Neural progenitor cell (in vitro differentiated cells): ENCODE results near the gene TTC3. TPM values are rescaled to one million over a fixed set of nuclear protein-coding genes. Genes with fewer than 3 reads are reported as not detected.

Source experiments
- DNase-seq: peaks from one replicate; pipeline ENCODE4 v3.0.0-alpha.2; 2016; ENCODE audit warnings: low spot score
- H2AFZ ChIP-seq: fragments of 200-600 bp; sonication (generic); replicated peaks from 2 replicates; pipeline ENCODE4 v1.6.1; 2016; ENCODE audit warnings: antibody characterized with exemption
- H3F3A ChIP-seq: fragments of 200-600 bp; sonication (generic); 2 replicates; pipeline ENCODE4 v1.6.1; 2016; ENCODE audit warnings: antibody characterized with exemption, low read depth
- H3K27ac ChIP-seq: fragments of 200-600 bp; sonication (generic); 2 replicates; pipeline ENCODE4 v1.5.1; 2016; ENCODE audit warnings: mild to moderate bottlenecking
- H3K27me3 ChIP-seq: fragments of 200-600 bp; sonication (generic); 2 replicates; pipeline ENCODE4 v1.6.1; 2016; ENCODE audit warnings: mild to moderate bottlenecking, moderate library complexity
- H3K36me3 ChIP-seq: fragments of 200-600 bp; sonication (generic); 2 replicates; pipeline ENCODE4 v1.5.1; 2016
- H3K4me1 ChIP-seq: fragments of 200-600 bp; sonication (generic); 2 replicates; pipeline ENCODE4 v1.6.1; 2016; ENCODE audit warnings: mixed run types
- H3K4me2 ChIP-seq: fragments of 200-600 bp; sonication (generic); 2 replicates; pipeline ENCODE4 v1.6.1; 2016
- H3K4me3 ChIP-seq: fragments of 200-600 bp; sonication (generic); 2 replicates; pipeline ENCODE4 v1.5.1; 2016
- H3K79me2 ChIP-seq: fragments of 200-600 bp; sonication (generic); 2 replicates; pipeline ENCODE4 v1.6.1; 2016; ENCODE audit warnings: low read depth
- H3K9ac ChIP-seq: fragments of 200-600 bp; sonication (generic); 2 replicates; pipeline ENCODE4 v1.6.1; 2016
- H3K9me3 ChIP-seq: fragments of 200-600 bp; sonication (generic); 2 replicates; pipeline ENCODE4 v1.5.1; 2016; ENCODE audit warnings: low read depth
- H4K20me1 ChIP-seq: fragments of 200-600 bp; sonication (generic); 2 replicates; pipeline ENCODE4 v1.6.1; 2016; ENCODE audit warnings: low read depth
- H3K27ac Mint-ChIP-seq: 3 replicates; pipeline ENCODE4 v1.8.0; 2021; ENCODE audit warnings: mixed read lengths
- H3K27me3 Mint-ChIP-seq: 2 replicates; pipeline ENCODE4 v1.8.0; 2022; ENCODE audit warnings: low read depth, mild to moderate bottlenecking, inconsistent platforms, moderate library complexity, mixed read lengths; ENCODE audit not compliant: insufficient read depth
- H3K36me3 Mint-ChIP-seq: 3 replicates; pipeline ENCODE4 v1.8.0; 2021; ENCODE audit warnings: mixed read lengths
- H3K4me1 Mint-ChIP-seq: 3 replicates; pipeline ENCODE4 v1.8.0; 2021; ENCODE audit warnings: mixed read lengths
- H3K4me3 Mint-ChIP-seq: 3 replicates; pipeline ENCODE4 v1.8.0; 2021; ENCODE audit warnings: mild to moderate bottlenecking, moderate library complexity, mixed read lengths
- H3K9me3 Mint-ChIP-seq: 3 replicates; pipeline ENCODE4 v1.8.0; 2020; ENCODE audit warnings: mixed read lengths
- CTCF ChIP-seq: fragments of 200-600 bp; sonication (generic); IDR thresholded peaks from 2 replicates; pipeline ENCODE4 v1.5.1; 2017; ENCODE audit warnings: antibody characterized with exemption, mild to moderate bottlenecking
- EZH2 ChIP-seq: fragments of 200-600 bp; sonication (generic); IDR thresholded peaks from 2 replicates; pipeline ENCODE4 v1.6.1; 2017; ENCODE audit warnings: antibody characterized with exemption, mild to moderate bottlenecking, moderate library complexity
- EZH2phosphoT487 ChIP-seq: fragments of 200-600 bp; sonication (generic); IDR thresholded peaks from 2 replicates; pipeline ENCODE4 v1.6.1; 2017; ENCODE audit warnings: antibody characterized with exemption
- total RNA-seq: library from RNA; depleted of rRNA; stranded (reverse); fragments of >200 nt; gene quantifications from 2 replicates; pipeline ENCODE4 v1.2.3, GENCODE V29; 2015; ENCODE audit warnings: low replicate concordance

The TTC3 gene
- total RNA-seq, 1 donor from 2014 or later = 135 TPM

DNA sequence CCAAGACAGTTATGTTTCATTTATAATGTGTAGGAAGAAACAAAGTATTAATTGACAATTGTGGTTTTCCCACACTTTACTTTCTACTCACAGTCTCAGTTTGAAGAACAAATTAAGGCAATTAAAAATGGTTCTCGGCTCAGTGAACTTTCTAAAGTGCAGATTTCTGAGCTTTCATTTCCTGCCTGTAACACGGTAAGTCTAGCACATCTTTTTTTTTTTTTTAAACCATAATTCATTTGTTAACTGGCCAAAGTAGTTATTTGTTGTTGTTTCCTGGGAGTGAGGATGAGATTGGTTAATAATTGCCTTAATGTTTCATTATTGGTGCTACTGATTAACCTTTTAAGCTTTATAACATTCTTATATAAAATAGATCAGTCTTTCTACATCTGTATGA lies 119.0 kb downstream of the TTC3 start:
- no peaks in the 10 kb centered on the region for H3F3A ChIP-seq
- no peak overlapping the region for H3K4me3 ChIP-seq

GRCh38 chr21:37193006-37193405 lies 120.0 kb downstream of the TTC3 start:
- no peaks in the 10 kb centered on the region for H3K79me2 ChIP-seq
- Mint-ChIP-seq H3K27ac (no peak overlapping the region), H3K36me3 (peaks cover 49% of the 10 kb centered on the region)

More for the DNA sequence above, 119.0 kb downstream of the TTC3 start:
- Mint-ChIP-seq H3K4me1 (peaks cover 7% of the 10 kb centered on the region), H3K4me3 (no peak overlapping the region), H3K36me3 (peaks cover 47% of the 10 kb centered on the region), H3K27me3 (no peaks in the 10 kb centered on the region), H3K27ac (no peak overlapping the region), H3K9me3 (no peaks in the 10 kb centered on the region)
- H3K4me2 ChIP-seq = no peak overlapping the region
- peaks cover 10% of the 10 kb centered on the region for H3K36me3 ChIP-seq
- TF ChIP-seq EZH2 (no peak), CTCF (no peak), EZH2phosphoT487 (no peak)
- H3K27me3 ChIP-seq = no peaks in the 10 kb centered on the region
- H3K9me3 ChIP-seq = no peaks in the 10 kb centered on the region
- peaks cover 7% of the 10 kb centered on the region for H4K20me1 ChIP-seq
- H3K27ac ChIP-seq = no peak overlapping the region
- H3K4me1 ChIP-seq = no peaks in the 10 kb centered on the region
- no peak for DNase-seq
- H3K79me2 ChIP-seq = no peaks in the 10 kb centered on the region
- no peak overlapping the region for H2AFZ ChIP-seq
- no peak overlapping the region for H3K9ac ChIP-seq

DNA sequence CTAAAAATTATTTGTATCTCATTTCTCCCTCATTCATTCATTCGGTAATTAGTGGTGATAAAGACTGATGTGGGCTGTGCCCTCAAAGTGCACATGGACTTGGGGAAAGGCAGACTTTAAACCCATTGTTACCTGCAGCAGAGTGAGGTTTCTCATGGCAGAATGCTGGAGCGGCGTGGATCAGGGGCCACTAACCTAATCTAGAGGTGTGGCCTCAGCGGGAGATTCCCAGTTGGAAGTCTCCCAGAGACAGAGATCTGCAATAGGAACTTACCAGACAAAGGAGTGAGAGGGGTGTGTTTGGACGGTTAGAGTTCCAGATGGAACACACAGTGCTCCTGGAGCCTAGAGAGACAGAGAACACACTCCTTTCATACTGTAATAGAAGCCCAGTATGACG lies 120.6 kb downstream of the TTC3 start:
- Mint-ChIP-seq H3K27ac (no peak overlapping the region), H3K4me1 (peaks cover 7% of the 10 kb centered on the region), H3K27me3 (no peaks in the 10 kb centered on the region), H3K36me3 (peaks cover 50% of the 10 kb centered on the region), H3K9me3 (no peaks in the 10 kb centered on the region), H3K4me3 (no peak overlapping the region)
- H4K20me1 ChIP-seq = peaks cover 7% of the 10 kb centered on the region
- no peak overlapping the region for H3K27ac ChIP-seq
- no peak overlapping the region for H3K9ac ChIP-seq
- no peak overlapping the region for H2AFZ ChIP-seq
- no peak overlapping the region for H3K4me2 ChIP-seq
- H3K4me1 ChIP-seq = no peaks in the 10 kb centered on the region
- no peaks in the 10 kb centered on the region for H3K79me2 ChIP-seq
- H3F3A ChIP-seq = no peaks in the 10 kb centered on the region
- DNase-seq = no peak
- peaks cover 14% of the 10 kb centered on the region for H3K36me3 ChIP-seq
- no peaks in the 10 kb centered on the region for H3K27me3 ChIP-seq
- no peak for TF ChIP-seq EZH2
- TF ChIP-seq CTCF = no peak
- TF ChIP-seq EZH2phosphoT487 = no peak
- no peaks in the 10 kb centered on the region for H3K9me3 ChIP-seq
- H3K4me3 ChIP-seq = no peak overlapping the region

More at GRCh38 chr21:37193006-37193405, 120.0 kb downstream of the TTC3 start:
- Histone ChIP-seq H2AFZ (no peak overlapping the region), H3K9ac (no peak overlapping the region), H3K27ac (no peak overlapping the region), H3K4me1 (no peaks in the 10 kb centered on the region), H3K4me2 (no peak overlapping the region), H3K27me3 (no peaks in the 10 kb centered on the region), H3F3A (no peaks in the 10 kb centered on the region), H3K9me3 (no peaks in the 10 kb centered on the region), H4K20me1 (peaks cover 7% of the 10 kb centered on the region), H3K36me3 (peaks cover 10% of the 10 kb centered on the region), H3K4me3 (no peak overlapping the region)
- Mint-ChIP-seq H3K27me3 (no peaks in the 10 kb centered on the region), H3K4me1 (peaks cover 7% of the 10 kb centered on the region), H3K4me3 (no peak overlapping the region), H3K9me3 (no peaks in the 10 kb centered on the region)
- TF ChIP-seq EZH2 (no peak), CTCF (no peak), EZH2phosphoT487 (no peak)
- DNase-seq = peak; percentile 17
